Neuronal stem cell (in vitro differentiated cells): ENCODE data around the gene SLX4IP.

ENCODE experiments used
- DNase-seq: peaks from one replicate; pipeline ENCODE4 v3.0.0-alpha.2; 2013; ENCODE audit warnings: low spot score
- H2AFZ ChIP-seq: one replicate; pipeline ENCODE4 v1.6.1; 2013; ENCODE audit warnings: mild to moderate bottlenecking, low read length, inconsistent platforms
- H2AK5ac ChIP-seq: 2 replicates; pipeline ENCODE4 v1.6.1; 2013; ENCODE audit warnings: low read depth, mild to moderate bottlenecking, inconsistent platforms, low read length, moderate library complexity, mixed read lengths
- H2BK120ac ChIP-seq: 2 replicates; pipeline ENCODE4 v1.6.1; 2013; ENCODE audit warnings: low read depth, mild to moderate bottlenecking, inconsistent platforms, low read length, moderate library complexity, mixed read lengths
- H2BK12ac ChIP-seq: one replicate; pipeline ENCODE4 v1.6.1; 2013; ENCODE audit warnings: low read length, inconsistent platforms
- H2BK15ac ChIP-seq: 2 replicates; pipeline ENCODE4 v1.6.1; 2013; ENCODE audit warnings: mild to moderate bottlenecking, low read length, inconsistent platforms, mixed read lengths
- H2BK5ac ChIP-seq: one replicate; pipeline ENCODE4 v1.6.1; 2013; ENCODE audit warnings: inconsistent platforms, mild to moderate bottlenecking, low read length, moderate library complexity
- H3K14ac ChIP-seq: one replicate; pipeline ENCODE4 v1.6.1; 2013; ENCODE audit warnings: low read length, inconsistent platforms
- H3K18ac ChIP-seq: 2 replicates; pipeline ENCODE4 v1.6.1; 2013; ENCODE audit warnings: low read length, inconsistent platforms
- H3K23ac ChIP-seq: 2 replicates; pipeline ENCODE4 v1.6.1; 2013; ENCODE audit warnings: low read depth, mild to moderate bottlenecking, mixed read lengths, low read length, inconsistent platforms; ENCODE audit not compliant: poor library complexity
- H3K27ac ChIP-seq: replicated peaks from 3 replicates; pipeline ENCODE4 v1.5.1; 2013; ENCODE audit warnings: low read length, inconsistent platforms
- H3K27me3 ChIP-seq, 3 experiments: 2 replicates each; pipeline ENCODE4 v1.6.1; 2013; ENCODE audit warnings: low read length in 3 of 3, mild to moderate bottlenecking in 2 of 3, inconsistent platforms in 1 of 3, low read depth in 1 of 3, mixed read lengths in 1 of 3, moderate library complexity in 1 of 3; ENCODE audit not compliant: control insufficient read depth in 3 of 3, insufficient read depth in 3 of 3
- H3K36me3 ChIP-seq, 2 donors: replicated peaks in 1 of 2; 2 replicates each; pipeline ENCODE4 v1.6.1; 2013; ENCODE audit warnings: low read length in 2 of 2; ENCODE audit not compliant: control insufficient read depth in 2 of 2, insufficient read depth in 2 of 2
- H3K4ac ChIP-seq: 2 replicates; pipeline ENCODE4 v1.6.1; 2013; ENCODE audit warnings: inconsistent platforms, mild to moderate bottlenecking, low read length, moderate library complexity
- H3K4me1 ChIP-seq, 2 donors: 1 replicate in 1 of 2; 2 replicates in 1 of 2; pipeline ENCODE4 v1.6.1; 2013; ENCODE audit warnings: low read length in 2 of 2, low read depth in 1 of 2; ENCODE audit not compliant: control insufficient read depth in 2 of 2, insufficient read depth in 1 of 2
- H3K4me2 ChIP-seq: one replicate; pipeline ENCODE4 v1.6.1; 2013; ENCODE audit warnings: mild to moderate bottlenecking, low read length, inconsistent platforms; ENCODE audit not compliant: insufficient read depth, poor library complexity, severe bottlenecking
- H3K4me3 ChIP-seq, 2 donors: 2 replicates each; pipeline ENCODE4 v1.5.1; 2013; ENCODE audit warnings: low read length in 2 of 2, mild to moderate bottlenecking in 2 of 2, inconsistent platforms in 1 of 2, moderate library complexity in 1 of 2
- H3K79me1 ChIP-seq: one replicate; pipeline ENCODE4 v1.6.1; 2013; ENCODE audit warnings: low read depth, mild to moderate bottlenecking, inconsistent platforms, low read length, moderate library complexity
- H3K9ac ChIP-seq: one replicate; pipeline ENCODE4 v1.6.1; 2013; ENCODE audit warnings: mild to moderate bottlenecking, low read depth, low read length, inconsistent platforms; ENCODE audit not compliant: poor library complexity
- H3K9me3 ChIP-seq, 2 donors: replicated peaks in 1 of 2; 2 replicates each; pipeline versions ENCODE3 to v1.6.1; 2013; ENCODE audit warnings: low read length in 2 of 2, mild to moderate bottlenecking in 2 of 2, inconsistent platforms in 1 of 2, low read depth in 1 of 2, mixed read lengths in 1 of 2, moderate library complexity in 1 of 2; ENCODE audit not compliant: control insufficient read depth in 2 of 2, insufficient read depth in 1 of 2
- H4K8ac ChIP-seq: one replicate; pipeline ENCODE4 v1.6.1; 2013; ENCODE audit warnings: low read depth, mild to moderate bottlenecking, inconsistent platforms, low read length, moderate library complexity
- H4K91ac ChIP-seq: one replicate; pipeline ENCODE4 v1.6.1; 2013; ENCODE audit warnings: low read length, low read depth, mild to moderate bottlenecking, inconsistent platforms; ENCODE audit not compliant: poor library complexity
- WGBS, 2 donors: extraction: QIAGEN DNeasy Blood & Tissue Kit; methylation state at CpG; one replicate each; pipeline ENCODE4 v1.1.7; 2013; ENCODE audit warnings: missing lambda C conversion rate in 2 of 2, mixed read lengths in 1 of 2; ENCODE audit not compliant: insufficient read length in 2 of 2, insufficient replicate concordance in 1 of 2; ENCODE audit errors: extremely low coverage in 2 of 2; 5-methylcytosine and 5-hydroxymethylcytosine counted together

SLX4IP gene

GRCh38 chr20:10557685-10558084, 122.6 kb downstream of the SLX4IP start:
- Histone ChIP-seq H3K23ac (no peak overlapping the region), H2BK5ac (no peak overlapping the region), H4K8ac (no peak overlapping the region), H3K4me2 (no peak overlapping the region), H2BK12ac (no peak overlapping the region), H3K27me3 (no peaks in the 10 kb centered on the region), H4K91ac (no peak overlapping the region), H3K9ac (no peak overlapping the region), H3K4ac (no peak overlapping the region), H3K36me3 (peaks cover 4 to 8% of the 10 kb centered on the region in 2 donors), H2BK120ac (no peak overlapping the region), H3K27ac (no peak overlapping the region), H3K14ac (no peak overlapping the region), H2AK5ac (no peak overlapping the region), H3K4me1 (peaks cover 17 to 33% of the 10 kb centered on the region in 2 donors), H2AFZ (no peak overlapping the region), H3K9me3 (peaks cover 2 to 6% of the 10 kb centered on the region in 2 donors), H3K18ac (peak overlapping the region; percentile 53), H2BK15ac (no peak overlapping the region), H3K79me1 (no peaks in the 10 kb centered on the region), H3K4me3 (no peak overlapping the region)
- DNase-seq: no peak
- no CpG with 5 or more reads among the region's 6 CpGs for WGBS, 2 donors

GRCh38 chr20:10558635-10559187, 123.6 kb downstream of the SLX4IP start:
- H2BK120ac ChIP-seq: no peak overlapping the region
- H2BK12ac ChIP-seq: no peak overlapping the region
- H4K91ac ChIP-seq: no peak overlapping the region
- no peaks in the 10 kb centered on the region for H3K27me3 ChIP-seq
- no peak overlapping the region for H2AK5ac ChIP-seq
- H2AFZ ChIP-seq: peak overlapping the region; percentile 6
- peaks cover 2 to 11% of the 10 kb centered on the region in 2 donors for H3K9me3 ChIP-seq
- H3K4me2 ChIP-seq: no peak overlapping the region
- H3K4me3 ChIP-seq: no peak overlapping the region
- H3K4ac ChIP-seq: no peak overlapping the region
- H3K14ac ChIP-seq: no peak overlapping the region
- H3K9ac ChIP-seq: no peak overlapping the region
- no peak overlapping the region for H4K8ac ChIP-seq
- H3K23ac ChIP-seq: no peak overlapping the region
- WGBS, 2 donors: no CpG with 5 or more reads among the region's 9 CpGs
- no peak overlapping the region for H3K27ac ChIP-seq
- H2BK5ac ChIP-seq: no peak overlapping the region
- no peak overlapping the region for H2BK15ac ChIP-seq
- H3K36me3 ChIP-seq: peaks cover 4 to 8% of the 10 kb centered on the region in 2 donors
- no peaks in the 10 kb centered on the region for H3K79me1 ChIP-seq
- H3K4me1 ChIP-seq: peaks cover 17 to 25% of the 10 kb centered on the region in 2 donors
- no peak overlapping the region for H3K18ac ChIP-seq
- no peak for DNase-seq

- Histone ChIP-seq H3K4me3 (no peak overlapping the region), H2AK5ac (no peak overlapping the region), H3K27ac (no peak overlapping the region), H3K9me3 (peaks cover 2 to 15% of the 10 kb centered on the region in 2 donors), H3K27me3 (no peaks in the 10 kb centered on the region), H3K14ac (no peak overlapping the region), H4K8ac (no peak overlapping the region), H3K9ac (no peak overlapping the region), H2AFZ (peak overlapping the region; percentile 6), H3K36me3 (peaks cover 4 to 8% of the 10 kb centered on the region in 2 donors), H4K91ac (no peak overlapping the region), H3K23ac (no peak overlapping the region), H2BK5ac (no peak overlapping the region), H2BK120ac (no peak overlapping the region), H3K4me2 (no peak overlapping the region), H3K79me1 (no peaks in the 10 kb centered on the region), H2BK15ac (no peak overlapping the region), H3K4ac (no peak overlapping the region), H2BK12ac (no peak overlapping the region), H3K4me1 (peaks cover 17 to 25% of the 10 kb centered on the region in 2 donors), H3K18ac (no peak overlapping the region)
- no peak for DNase-seq
Measured at GRCh38 chr20:10559266-10559665, 124.2 kb downstream of the SLX4IP start.

GRCh38 chr20:10560686-10561085, 125.6 kb downstream of the SLX4IP start:
- H3K27me3 ChIP-seq: no peaks in the 10 kb centered on the region
- H2BK15ac ChIP-seq: no peak overlapping the region
- H3K4me3 ChIP-seq: no peak overlapping the region
- H2BK5ac ChIP-seq: no peak overlapping the region
- no peak overlapping the region for H3K4me2 ChIP-seq
- no peak overlapping the region for H3K4ac ChIP-seq
- no peak overlapping the region for H4K8ac ChIP-seq
- H3K23ac ChIP-seq: no peak overlapping the region
- no peak overlapping the region for H2BK12ac ChIP-seq
- WGBS, 2 donors: no CpG with 5 or more reads among the region's 2 CpGs
- H2AFZ ChIP-seq: no peak overlapping the region
- H3K18ac ChIP-seq: no peak overlapping the region
- no peak for DNase-seq
- no peak overlapping the region for H4K91ac ChIP-seq
- peaks cover 20 to 24% of the 10 kb centered on the region in 2 donors for H3K4me1 ChIP-seq
- no peak overlapping the region for H3K14ac ChIP-seq
- peaks cover 4 to 8% of the 10 kb centered on the region in 2 donors for H3K36me3 ChIP-seq
- H2BK120ac ChIP-seq: no peak overlapping the region
- H2AK5ac ChIP-seq: no peak overlapping the region
- peaks cover 2 to 15% of the 10 kb centered on the region in 2 donors for H3K9me3 ChIP-seq
- no peaks in the 10 kb centered on the region for H3K79me1 ChIP-seq
- no peak overlapping the region for H3K9ac ChIP-seq
- no peak overlapping the region for H3K27ac ChIP-seq
